Neural cell (in vitro differentiated cells): ENCODE measurements around the gene KRT7. TPM values are rescaled to one million over a fixed set of nuclear protein-coding genes. Genes with fewer than 3 reads are reported as not detected.

ENCODE experiments used
- H2AFZ ChIP-seq: fragments of 200-600, 300-800 bp; sonication (generic), shearing (Covaris generic); 2 replicates; pipeline ENCODE4 v1.6.0; 2014; ENCODE audit warnings: low read depth, mild to moderate bottlenecking, antibody characterized with exemption, low read length, moderate library complexity
- H3F3A ChIP-seq: fragments of 200-600 bp; shearing (Covaris generic); 2 replicates; pipeline ENCODE4 v1.6.1; 2016; ENCODE audit warnings: mild to moderate bottlenecking, moderate library complexity, mixed read lengths, antibody characterized with exemption, low read length; ENCODE audit not compliant: insufficient read depth, poor library complexity, severe bottlenecking
- H3K27ac ChIP-seq: fragments of 200-600, 300-800 bp; sonication (generic), shearing (Covaris generic); 2 replicates; pipeline ENCODE4 v1.5.1; 2014; ENCODE audit warnings: mild to moderate bottlenecking, low read length, moderate library complexity
- H3K27me3 ChIP-seq: fragments of 300-800, 200-600 bp; sonication (generic), shearing (Covaris generic); 2 replicates; pipeline ENCODE4 v1.6.0; 2014; ENCODE audit warnings: mild to moderate bottlenecking, low read depth, low read length, moderate library complexity; ENCODE audit not compliant: insufficient read depth
- H3K36me3 ChIP-seq: fragments of 300-800, 200-600 bp; sonication (generic), shearing (Covaris generic); 2 replicates; pipeline ENCODE4 v1.5.1; 2014; ENCODE audit warnings: mild to moderate bottlenecking, antibody characterized with exemption, low read length, moderate library complexity; ENCODE audit not compliant: insufficient read depth
- H3K4me2 ChIP-seq: fragments of 300-800, 200-600 bp; sonication (generic), shearing (Covaris generic); 2 replicates; pipeline ENCODE4 v1.6.0; 2014; ENCODE audit warnings: mild to moderate bottlenecking, low read length
- H3K4me3 ChIP-seq: fragments of 300-800, 200-600 bp; sonication (generic), shearing (Covaris generic); 2 replicates; pipeline ENCODE4 v1.5.1; 2014; ENCODE audit warnings: mild to moderate bottlenecking, low read length, moderate library complexity
- H3K79me2 ChIP-seq: fragments of 200-600 bp; shearing (Covaris generic); replicated peaks from 2 replicates; pipeline ENCODE4 v1.6.0; 2014; ENCODE audit warnings: mild to moderate bottlenecking, low read length, moderate library complexity; ENCODE audit not compliant: insufficient read depth
- H3K9ac ChIP-seq: fragments of 300-800, 200-600 bp; sonication (generic), shearing (Covaris generic); 2 replicates; pipeline ENCODE4 v1.6.1; 2016; ENCODE audit warnings: mild to moderate bottlenecking, low read length, mixed read lengths
- H3K9me2 ChIP-seq: fragments of 200-600 bp; shearing (Covaris generic); 2 replicates; pipeline ENCODE4 v1.6.1; 2016; ENCODE audit warnings: mild to moderate bottlenecking, low read length, mixed read lengths; ENCODE audit not compliant: insufficient read depth
- H3K9me3 ChIP-seq: fragments of 200-600, 300-800 bp; sonication (generic), shearing (Covaris generic); 2 replicates; pipeline ENCODE4 v1.6.1; 2016; ENCODE audit warnings: mild to moderate bottlenecking, mixed run types, low read length, moderate library complexity, mixed read lengths
- H4K20me1 ChIP-seq: fragments of 200-600 bp; shearing (Covaris generic); 2 replicates; pipeline ENCODE4 v1.6.1; 2016; ENCODE audit warnings: mild to moderate bottlenecking, mixed run types; ENCODE audit not compliant: insufficient read depth
- CTCF ChIP-seq: fragments of 450-650 bp; IDR thresholded peaks from 2 replicates; pipeline ENCODE4 v1.5.1; 2014; ENCODE audit warnings: antibody characterized with exemption, mild to moderate bottlenecking, moderate library complexity; ENCODE audit not compliant: poor library complexity, severe bottlenecking
- EP300 ChIP-seq: fragments of 450-650 bp; conservative IDR thresholded peaks from 2 replicates; pipeline ENCODE4 v1.6.1; 2014; ENCODE audit warnings: antibody characterized with exemption, mild to moderate bottlenecking, moderate library complexity; ENCODE audit not compliant: poor library complexity, severe bottlenecking
- EZH2 ChIP-seq: fragments of 200-600, 300-800 bp; shearing (Covaris generic), sonication (generic); IDR thresholded peaks from 2 replicates; pipeline ENCODE4 v1.6.1; 2014; ENCODE audit warnings: antibody characterized with exemption, low read length, borderline replicate concordance, mild to moderate bottlenecking; ENCODE audit not compliant: insufficient read depth, poor library complexity, severe bottlenecking
- MXI1 ChIP-seq: fragments of 450-650 bp; conservative IDR thresholded peaks from 2 replicates; pipeline ENCODE4 v1.6.1; 2014; ENCODE audit warnings: antibody characterized with exemption, mild to moderate bottlenecking; ENCODE audit not compliant: poor library complexity, severe bottlenecking
- POLR2AphosphoS5 ChIP-seq: IDR thresholded peaks from 2 replicates; pipeline ENCODE4 v1.6.1; 2012
- RAD21 ChIP-seq: fragments of 450-650 bp; conservative IDR thresholded peaks from 2 replicates; pipeline ENCODE4 v1.6.1; 2014; ENCODE audit warnings: antibody characterized with exemption, mild to moderate bottlenecking, moderate library complexity
- REST ChIP-seq: IDR thresholded peaks from 2 replicates; pipeline ENCODE4 v1.6.1; 2012; ENCODE audit warnings: borderline replicate concordance
- SMC3 ChIP-seq: fragments of 450-650 bp; conservative IDR thresholded peaks from 2 replicates; pipeline ENCODE4 v1.6.1; 2014; ENCODE audit warnings: antibody characterized with exemption, mild to moderate bottlenecking, moderate library complexity; ENCODE audit not compliant: poor library complexity
- TAF1 ChIP-seq: IDR thresholded peaks from 2 replicates; pipeline ENCODE4 v1.6.1; 2012; ENCODE audit warnings: low read depth
- polyA plus RNA-seq: library from polyadenylated mRNA; depleted of rRNA; stranded (reverse); fragments of >200 nt; gene quantifications from 2 replicates; pipeline ENCODE4 v1.2.3, GENCODE V29; 2014

The KRT7 gene
- polyA plus RNA-seq, 1 donor from 2014 or later = not detected

GRCh38 chr12:52247622-52248540, 14.8 kb downstream of the KRT7 start (continued):
- TF ChIP-seq CTCF (no peak), POLR2AphosphoS5 (no peak), EZH2 (no peak)

- Histone ChIP-seq H3K4me3 (no peak overlapping the region), H3F3A (no peaks in the 10 kb centered on the region), H4K20me1 (no peaks in the 10 kb centered on the region), H3K27ac (no peak overlapping the region), H3K27me3 (peaks cover 20% of the 10 kb centered on the region), H3K9me3 (no peaks in the 10 kb centered on the region), H3K9me2 (no peaks in the 10 kb centered on the region), H2AFZ (no peak overlapping the region), H3K36me3 (no peaks in the 10 kb centered on the region), H3K79me2 (no peaks in the 10 kb centered on the region), H3K9ac (no peak overlapping the region), H3K4me2 (no peak overlapping the region)
- TF ChIP-seq EP300 (no peak), TAF1 (no peak), SMC3 (no peak), REST (no peak), EZH2 (no peak)
Observed at GRCh38 chr12:52248541-52249461, 15.8 kb downstream of the KRT7 start.

- no peak overlapping the region for H3K27ac ChIP-seq
- H2AFZ ChIP-seq = no peak overlapping the region
- H3K9me3 ChIP-seq = no peaks in the 10 kb centered on the region
- no peaks in the 10 kb centered on the region for H3K79me2 ChIP-seq
- no peaks in the 10 kb centered on the region for H3F3A ChIP-seq
- no peak overlapping the region for H3K4me3 ChIP-seq
- no peaks in the 10 kb centered on the region for H3K36me3 ChIP-seq
- peaks cover 20% of the 10 kb centered on the region for H3K27me3 ChIP-seq
- H3K9me2 ChIP-seq = no peaks in the 10 kb centered on the region
- H3K9ac ChIP-seq = no peak overlapping the region
- H4K20me1 ChIP-seq = no peaks in the 10 kb centered on the region
- no peak overlapping the region for H3K4me2 ChIP-seq
- no peak for TF ChIP-seq EP300
- TF ChIP-seq RAD21 = no peak
- TF ChIP-seq TAF1 = no peak
- no peak for TF ChIP-seq POLR2AphosphoS5
- TF ChIP-seq CTCF = no peak
- TF ChIP-seq REST = no peak
- no peak for TF ChIP-seq SMC3
- TF ChIP-seq MXI1 = no peak
Observed at GRCh38 chr12:52249511-52250047, 16.5 kb downstream of the KRT7 start.
